GM12872 (cell line): ENCODE data around the gene LRRC8E.

Experiments used
- TF ChIP-seq, protein P1 (sequence below): IDR thresholded peaks from 3 replicates; pipeline ENCODE4 v1.5.1; 2011; ENCODE audit warnings: low read depth, mild to moderate bottlenecking, low read length, moderate library complexity; ENCODE audit not compliant: insufficient read depth

LRRC8E gene

GRCh38 chr19:7879111-7879807 is 9.1 kb upstream of the LRRC8E start:
- TF ChIP-seq, protein P1, sequence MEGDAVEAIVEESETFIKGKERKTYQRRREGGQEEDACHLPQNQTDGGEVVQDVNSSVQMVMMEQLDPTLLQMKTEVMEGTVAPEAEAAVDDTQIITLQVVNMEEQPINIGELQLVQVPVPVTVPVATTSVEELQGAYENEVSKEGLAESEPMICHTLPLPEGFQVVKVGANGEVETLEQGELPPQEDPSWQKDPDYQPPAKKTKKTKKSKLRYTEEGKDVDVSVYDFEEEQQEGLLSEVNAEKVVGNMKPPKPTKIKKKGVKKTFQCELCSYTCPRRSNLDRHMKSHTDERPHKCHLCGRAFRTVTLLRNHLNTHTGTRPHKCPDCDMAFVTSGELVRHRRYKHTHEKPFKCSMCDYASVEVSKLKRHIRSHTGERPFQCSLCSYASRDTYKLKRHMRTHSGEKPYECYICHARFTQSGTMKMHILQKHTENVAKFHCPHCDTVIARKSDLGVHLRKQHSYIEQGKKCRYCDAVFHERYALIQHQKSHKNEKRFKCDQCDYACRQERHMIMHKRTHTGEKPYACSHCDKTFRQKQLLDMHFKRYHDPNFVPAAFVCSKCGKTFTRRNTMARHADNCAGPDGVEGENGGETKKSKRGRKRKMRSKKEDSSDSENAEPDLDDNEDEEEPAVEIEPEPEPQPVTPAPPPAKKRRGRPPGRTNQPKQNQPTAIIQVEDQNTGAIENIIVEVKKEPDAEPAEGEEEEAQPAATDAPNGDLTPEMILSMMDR: no peak

- TF ChIP-seq, protein P1: no peak
Observed at GRCh38 chr19:7879836-7880235, 8.5 kb upstream of the LRRC8E start.

DNA sequence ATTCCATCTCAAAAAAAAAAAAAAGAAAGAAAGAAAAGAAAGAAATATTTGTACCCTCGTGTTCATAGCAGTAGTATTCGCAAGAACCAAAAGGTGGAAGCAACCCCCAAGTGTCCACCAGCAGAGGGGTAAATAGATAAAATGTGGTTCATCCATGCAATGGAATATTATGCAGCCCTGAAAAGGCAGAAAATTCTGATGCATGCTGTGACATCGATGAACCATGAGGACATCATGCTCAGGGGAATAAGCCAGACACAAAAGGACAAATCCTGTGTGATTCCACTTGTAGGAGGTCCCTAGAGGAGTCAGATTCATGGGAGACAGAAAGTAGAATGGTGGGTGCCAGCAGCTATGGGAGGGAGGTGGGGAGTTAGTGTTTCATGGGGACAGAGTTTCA is 6.4 kb upstream of the LRRC8E start:
- TF ChIP-seq, protein P1: no peak

- TF ChIP-seq, protein P1: no peak
Observed at GRCh38 chr19:7883105-7883504, 5.2 kb upstream of the LRRC8E start.

- TF ChIP-seq, protein P1: no peak
Observed at GRCh38 chr19:7883796-7884570, 4.3 kb upstream of the LRRC8E start.

DNA sequence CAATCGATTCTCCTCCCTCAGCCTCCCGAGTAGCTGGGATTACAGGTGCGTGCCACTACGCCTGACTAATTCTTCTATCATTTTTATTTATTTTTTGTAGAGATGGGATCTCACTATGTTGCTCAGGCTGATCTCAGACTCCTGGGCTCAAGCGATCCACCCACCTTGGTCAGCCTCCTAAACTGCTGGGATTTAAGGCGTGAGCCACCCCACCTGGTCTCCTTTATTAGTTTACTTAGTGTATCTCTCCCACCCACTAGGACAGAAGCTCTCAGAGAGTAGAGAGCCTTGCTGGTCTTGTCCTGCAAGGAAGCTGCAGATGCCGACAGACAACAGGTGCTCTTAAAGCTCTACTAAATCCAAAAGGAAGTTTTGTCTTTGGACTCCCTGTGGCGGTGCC is 2.5 kb upstream of the LRRC8E start:
- TF ChIP-seq, protein P1: no peak

DNA sequence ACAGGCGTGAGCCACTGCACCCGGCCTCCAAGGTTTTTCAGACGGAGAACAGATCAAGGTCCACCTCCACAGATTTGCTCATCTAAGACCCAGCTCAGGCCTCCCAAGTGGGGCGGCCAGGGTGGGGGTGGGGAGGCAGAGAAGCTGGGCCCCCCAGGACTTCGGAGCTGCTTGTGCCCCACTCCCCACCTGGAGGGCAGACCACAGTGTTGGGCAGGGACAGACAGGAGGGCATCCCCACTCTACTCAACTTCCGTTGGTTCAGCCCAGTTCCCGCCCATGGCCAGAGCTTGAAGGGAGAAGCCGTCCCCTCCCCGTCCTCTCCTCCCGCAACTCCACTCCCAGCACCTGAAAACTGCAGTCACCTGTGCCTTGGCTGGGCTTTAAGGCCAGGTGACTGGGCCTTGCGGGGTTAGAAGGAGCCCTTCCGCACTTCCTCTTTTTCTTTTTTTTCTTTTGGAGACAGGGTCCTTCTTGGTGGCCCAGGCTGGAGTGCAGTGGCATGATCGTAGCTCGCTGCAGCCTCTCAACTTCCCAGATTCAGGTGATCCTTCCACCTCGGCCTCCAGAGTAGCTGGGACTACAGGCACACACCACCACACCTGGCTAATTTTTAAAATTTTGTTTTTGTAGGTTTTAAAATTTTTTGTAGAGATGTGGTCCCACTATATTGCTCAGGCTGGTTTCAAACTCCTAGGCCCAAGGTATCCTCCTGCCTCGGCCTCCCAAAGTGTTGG is 734 bp upstream of the LRRC8E start:
- TF ChIP-seq, protein P1: no peak
